ENCODE results near the gene ASXL2.
"Not testable (repeated sequence)": the region's sequence is repeated elsewhere in the genome, so short reads cannot be mapped to it uniquely, and the experiment has no call there.

The ASXL2 gene

GRCh38 chr2:25887624-25888242 lies 9.4 kb upstream of the ASXL2 start:
- no peak for DNase-seq

GRCh38 chr2:25885933-25886332 lies 7.6 kb upstream of the ASXL2 start:
- DNase-seq: no peak

- DNase-seq: no peak
These were observed 3.5 kb upstream of the ASXL2 start for GRCh38 chr2:25881764-25882163.

GRCh38 chr2:25879133-25879730 lies 945 bp upstream of the ASXL2 start:
- DNase-seq: peak; percentile 24

GRCh38 chr2:25877431-25878360 lies 591 bp downstream of the ASXL2 start:
- DNase-seq: peak; percentile 73

GRCh38 chr2:25872134-25872533 lies 6.2 kb downstream of the ASXL2 start:
- DNase-seq: no peak

- DNase-seq: no peak
These were observed 10.8 kb downstream of the ASXL2 start for GRCh38 chr2:25867396-25868003.

GRCh38 chr2:25856377-25856776 lies 21.9 kb downstream of the ASXL2 start:
- no peak for DNase-seq

- DNase-seq: no peak
These were observed 23.2 kb downstream of the ASXL2 start for GRCh38 chr2:25855065-25855464.

- no peak for DNase-seq
These were observed 23.7 kb downstream of the ASXL2 start for GRCh38 chr2:25854613-25855012.

GRCh38 chr2:25853038-25853638 lies 25.1 kb downstream of the ASXL2 start:
- no peak for DNase-seq

GRCh38 chr2:25851740-25852503 lies 26.4 kb downstream of the ASXL2 start:
- peak; percentile 40 for DNase-seq

GRCh38 chr2:25850400-25850799 lies 27.9 kb downstream of the ASXL2 start:
- not testable (repeated sequence) for DNase-seq

- DNase-seq: not testable (repeated sequence)
These were observed 28.9 kb downstream of the ASXL2 start for GRCh38 chr2:25849350-25849749.

GRCh38 chr2:25845843-25846505 lies 32.3 kb downstream of the ASXL2 start:
- DNase-seq: no peak

GRCh38 chr2:25844089-25844488 lies 34.2 kb downstream of the ASXL2 start:
- DNase-seq: no peak

- DNase-seq: no peak
These were observed 36.1 kb downstream of the ASXL2 start for GRCh38 chr2:25842155-25842554.

- no peak for DNase-seq
These were observed 40.0 kb downstream of the ASXL2 start for GRCh38 chr2:25838152-25838756.

GRCh38 chr2:25835906-25836305 lies 42.4 kb downstream of the ASXL2 start:
- no peak for DNase-seq

GRCh38 chr2:25833566-25833965 lies 44.7 kb downstream of the ASXL2 start:
- DNase-seq: no peak

- no peak for DNase-seq
These were observed 45.4 kb downstream of the ASXL2 start for GRCh38 chr2:25832897-25833296.

Measured in DMS79 treated with DMSO at 0.1 percent for 48 hours (cell line).